ENCODE results near the gene STK10.

Gene STK10

GRCh38 chr5:172052450-172053236 is 135.4 kb downstream of the STK10 start:
- Histone ChIP-seq H3K9me2 (replicated peaks; ENCODE audit: low read depth, low read length) (no peaks in the 10 kb centered on the region), H3K4me2 (ENCODE audit: low read depth, low read length, poor library complexity, severe bottlenecking) (no peak overlapping the region), H3K9ac (ENCODE audit: low read depth, low read length, poor library complexity, severe bottlenecking) (no peak overlapping the region), H3K4me1 (ENCODE audit: insufficient read depth, low read length, poor library complexity, severe bottlenecking) (no peaks in the 10 kb centered on the region), H3K4me3 (ENCODE audit: low read length, poor library complexity, severe bottlenecking) (no peak overlapping the region), H3K79me2 (ENCODE audit: insufficient read depth, low read length) (no peaks in the 10 kb centered on the region), H4K20me1 (ENCODE audit: insufficient read depth, low read length, poor library complexity, severe bottlenecking) (no peaks in the 10 kb centered on the region), H3F3A (ENCODE audit: low read depth) (no peaks in the 10 kb centered on the region), H3K27me3 (ENCODE audit: insufficient read depth, low read length, poor library complexity, severe bottlenecking) (no peaks in the 10 kb centered on the region), H2AFZ (ENCODE audit: low read length) (no peak overlapping the region), H3K9me3 (ENCODE audit: insufficient read depth, low read depth, low read length) (no peaks in the 10 kb centered on the region), H3K36me3 (ENCODE audit: insufficient read depth, low read length) (peaks cover 54% of the 10 kb centered on the region; the same call in 1 of the 2 replicates)
- TF ChIP-seq EZH2phosphoT487 (IDR thresholded peaks at IDR 0.05; ENCODE audit: borderline replicate concordance) = no peak
- TF ChIP-seq CTCF (conservative IDR thresholded peaks at IDR 0.05; ENCODE audit: low read length) = no peak

- no peak overlapping the region for H3K4me2 ChIP-seq (ENCODE audit: low read depth, low read length, poor library complexity, severe bottlenecking)
- no peaks in the 10 kb centered on the region for H3K79me2 ChIP-seq (ENCODE audit: insufficient read depth, low read length)
- H3K4me1 ChIP-seq (ENCODE audit: insufficient read depth, low read length, poor library complexity, severe bottlenecking) = no peaks in the 10 kb centered on the region
- H3K27me3 ChIP-seq (ENCODE audit: insufficient read depth, low read length, poor library complexity, severe bottlenecking) = no peaks in the 10 kb centered on the region
- no peaks in the 10 kb centered on the region for H4K20me1 ChIP-seq (ENCODE audit: insufficient read depth, low read length, poor library complexity, severe bottlenecking)
- no peaks in the 10 kb centered on the region for H3K9me3 ChIP-seq (ENCODE audit: insufficient read depth, low read depth, low read length)
- no peaks in the 10 kb centered on the region for H3F3A ChIP-seq (ENCODE audit: low read depth)
- H3K4me3 ChIP-seq (ENCODE audit: low read length, poor library complexity, severe bottlenecking) = no peak overlapping the region
- TF ChIP-seq EZH2phosphoT487 (IDR thresholded peaks at IDR 0.05; ENCODE audit: borderline replicate concordance) = no peak
- no peak for TF ChIP-seq CTCF (conservative IDR thresholded peaks at IDR 0.05; ENCODE audit: low read length)
- no peak overlapping the region for H2AFZ ChIP-seq (ENCODE audit: low read length)
- no peaks in the 10 kb centered on the region for H3K9me2 ChIP-seq (replicated peaks; ENCODE audit: low read depth, low read length)
- H3K9ac ChIP-seq (ENCODE audit: low read depth, low read length, poor library complexity, severe bottlenecking) = no peak overlapping the region
- H3K36me3 ChIP-seq (ENCODE audit: insufficient read depth, low read length) = peaks cover 58% of the 10 kb centered on the region; the same call in 1 of the 2 replicates
Observed at GRCh38 chr5:172051643-172052339, 136.2 kb downstream of the STK10 start.

DNA sequence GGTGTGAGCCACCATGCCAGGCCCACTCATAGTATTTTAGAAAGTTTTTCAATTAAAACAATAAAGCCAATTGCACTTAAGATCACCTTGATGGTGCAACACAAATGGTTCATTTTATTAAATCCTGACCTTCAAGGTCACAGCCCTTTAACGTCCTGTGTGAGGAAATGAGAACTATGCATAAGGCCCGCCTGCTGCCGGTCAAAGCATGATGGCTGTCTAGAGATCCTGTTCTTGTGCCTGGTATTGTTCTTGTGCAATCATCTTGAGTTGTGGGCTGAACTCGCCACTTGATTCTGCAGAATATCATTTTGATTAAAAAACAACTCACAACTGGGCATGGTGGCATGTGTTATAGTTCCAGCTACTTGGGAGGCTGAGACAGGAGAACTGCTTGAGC is 137.9 kb downstream of the STK10 start:
- Histone ChIP-seq H3K36me3 (ENCODE audit: insufficient read depth, low read length) (peaks cover 53% of the 10 kb centered on the region; the same call in 1 of the 2 replicates), H3K4me2 (ENCODE audit: low read depth, low read length, poor library complexity, severe bottlenecking) (no peak overlapping the region), H3K9me2 (replicated peaks; ENCODE audit: low read depth, low read length) (no peaks in the 10 kb centered on the region), H3K9ac (ENCODE audit: low read depth, low read length, poor library complexity, severe bottlenecking) (no peak overlapping the region), H3K4me3 (ENCODE audit: low read length, poor library complexity, severe bottlenecking) (no peak overlapping the region), H3K9me3 (ENCODE audit: insufficient read depth, low read depth, low read length) (no peaks in the 10 kb centered on the region), H3F3A (ENCODE audit: low read depth) (no peaks in the 10 kb centered on the region), H4K20me1 (ENCODE audit: insufficient read depth, low read length, poor library complexity, severe bottlenecking) (no peaks in the 10 kb centered on the region), H3K27me3 (ENCODE audit: insufficient read depth, low read length, poor library complexity, severe bottlenecking) (no peaks in the 10 kb centered on the region), H2AFZ (ENCODE audit: low read length) (no peak overlapping the region), H3K79me2 (ENCODE audit: insufficient read depth, low read length) (no peaks in the 10 kb centered on the region), H3K4me1 (ENCODE audit: insufficient read depth, low read length, poor library complexity, severe bottlenecking) (no peaks in the 10 kb centered on the region)
- TF ChIP-seq EZH2phosphoT487 (IDR thresholded peaks at IDR 0.05; ENCODE audit: borderline replicate concordance) = no peak
